Hepatocyte (in vitro differentiated cells): ENCODE measurements around the gene FZD2.

Experiments used
- EZH2phosphoT487 ChIP-seq: fragments of 200-600 bp; sonication (generic); IDR thresholded peaks from one replicate; pipeline ENCODE4 v1.6.1; 2018; ENCODE audit warnings: antibody characterized with exemption, mild to moderate bottlenecking, low read depth, moderate library complexity; ENCODE audit not compliant: unreplicated experiment, severe bottlenecking
- TF ChIP-seq, protein P1 (sequence below): fragments of 200-600 bp; sonication (generic); IDR thresholded peaks from 2 replicates; pipeline ENCODE4 v1.5.1; 2016; ENCODE audit warnings: antibody characterized with exemption, mild to moderate bottlenecking; ENCODE audit not compliant: poor library complexity

GRCh38 chr17:44565866-44566443 is 8.7 kb downstream of the FZD2 start:
- TF ChIP-seq EZH2phosphoT487 = no peak
- TF ChIP-seq, protein P1, sequence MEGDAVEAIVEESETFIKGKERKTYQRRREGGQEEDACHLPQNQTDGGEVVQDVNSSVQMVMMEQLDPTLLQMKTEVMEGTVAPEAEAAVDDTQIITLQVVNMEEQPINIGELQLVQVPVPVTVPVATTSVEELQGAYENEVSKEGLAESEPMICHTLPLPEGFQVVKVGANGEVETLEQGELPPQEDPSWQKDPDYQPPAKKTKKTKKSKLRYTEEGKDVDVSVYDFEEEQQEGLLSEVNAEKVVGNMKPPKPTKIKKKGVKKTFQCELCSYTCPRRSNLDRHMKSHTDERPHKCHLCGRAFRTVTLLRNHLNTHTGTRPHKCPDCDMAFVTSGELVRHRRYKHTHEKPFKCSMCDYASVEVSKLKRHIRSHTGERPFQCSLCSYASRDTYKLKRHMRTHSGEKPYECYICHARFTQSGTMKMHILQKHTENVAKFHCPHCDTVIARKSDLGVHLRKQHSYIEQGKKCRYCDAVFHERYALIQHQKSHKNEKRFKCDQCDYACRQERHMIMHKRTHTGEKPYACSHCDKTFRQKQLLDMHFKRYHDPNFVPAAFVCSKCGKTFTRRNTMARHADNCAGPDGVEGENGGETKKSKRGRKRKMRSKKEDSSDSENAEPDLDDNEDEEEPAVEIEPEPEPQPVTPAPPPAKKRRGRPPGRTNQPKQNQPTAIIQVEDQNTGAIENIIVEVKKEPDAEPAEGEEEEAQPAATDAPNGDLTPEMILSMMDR = peak; percentile 19
